ENCODE results near the gene KRTAP5-10. TPM values are rescaled to one million over a fixed set of nuclear protein-coding genes. Genes with fewer than 3 reads are reported as not detected.
"Not testable (repeated sequence)": the region's sequence is repeated elsewhere in the genome, so short reads cannot be mapped to it uniquely, and the experiment has no call there.

The KRTAP5-10 gene
- polyA plus RNA-seq, 4 donors = 0.23 to 0.39 (median 0.31) TPM

DNA sequence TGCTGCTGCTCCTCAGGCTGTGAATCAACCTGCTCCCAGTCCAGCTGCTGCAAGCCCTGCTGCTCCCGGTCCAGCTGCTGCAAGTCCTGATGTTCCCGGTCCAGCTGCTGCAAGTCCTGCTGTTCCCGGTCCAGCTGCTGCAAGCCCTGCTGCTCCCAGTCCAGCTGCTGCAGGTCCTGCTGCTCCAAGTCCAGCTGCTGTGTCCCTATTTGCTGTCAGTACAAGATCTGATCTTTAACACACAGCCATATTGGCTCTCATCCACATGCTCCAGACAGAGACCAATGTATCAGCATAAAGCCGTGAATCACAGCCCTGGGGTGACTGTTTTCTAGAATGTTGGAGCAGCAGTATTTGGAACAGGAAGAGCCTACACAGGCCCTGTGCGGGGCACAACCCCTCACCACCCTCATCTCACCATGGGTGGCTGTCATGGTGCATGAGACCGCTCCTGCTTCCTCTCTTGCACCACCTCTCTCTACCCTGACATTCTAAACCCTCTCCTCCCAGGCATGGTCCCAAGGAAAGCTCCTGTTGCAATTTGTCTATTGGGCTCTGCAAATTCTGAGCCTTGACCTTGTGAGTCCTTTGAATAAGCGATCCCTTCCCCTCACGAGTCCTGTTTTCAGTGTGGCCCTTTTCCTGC, 3.5 kb downstream of the KRTAP5-10 start:
- no peak for DNase-seq (ENCODE audit: low read depth in 4 of 4, low spot score in 2 of 4)

- DNase-seq (ENCODE audit: low read depth in 4 of 4, low spot score in 2 of 4) = not testable (repeated sequence)
Measured at GRCh38 chr11:71571101-71571850, 5.9 kb downstream of the KRTAP5-10 start.

DNA sequence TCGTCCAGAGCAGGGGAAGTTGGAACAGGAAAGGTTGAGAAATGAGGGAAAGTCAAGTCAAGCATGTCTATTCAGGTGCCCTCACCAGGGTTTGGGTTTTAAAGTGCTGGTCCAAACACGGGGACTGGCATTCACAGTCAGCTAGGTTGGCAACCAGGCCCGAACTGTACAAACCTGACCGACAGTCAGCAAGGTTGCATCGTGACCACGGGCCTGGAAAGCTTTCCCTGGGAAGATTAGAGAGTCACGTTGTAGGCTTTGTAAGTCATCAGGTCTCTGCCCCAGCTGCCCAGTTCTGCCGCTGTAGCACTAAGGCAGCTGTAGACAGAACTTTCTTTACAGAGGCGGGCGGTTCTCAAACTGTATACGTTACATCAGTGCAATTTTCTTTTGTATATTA, 7.4 kb downstream of the KRTAP5-10 start:
- no peak for DNase-seq (ENCODE audit: low read depth in 4 of 4, low spot score in 2 of 4)

- no peak for DNase-seq (ENCODE audit: low read depth in 4 of 4, low spot score in 2 of 4)
Measured at GRCh38 chr11:71574418-71574817, 9.1 kb downstream of the KRTAP5-10 start.

DNA sequence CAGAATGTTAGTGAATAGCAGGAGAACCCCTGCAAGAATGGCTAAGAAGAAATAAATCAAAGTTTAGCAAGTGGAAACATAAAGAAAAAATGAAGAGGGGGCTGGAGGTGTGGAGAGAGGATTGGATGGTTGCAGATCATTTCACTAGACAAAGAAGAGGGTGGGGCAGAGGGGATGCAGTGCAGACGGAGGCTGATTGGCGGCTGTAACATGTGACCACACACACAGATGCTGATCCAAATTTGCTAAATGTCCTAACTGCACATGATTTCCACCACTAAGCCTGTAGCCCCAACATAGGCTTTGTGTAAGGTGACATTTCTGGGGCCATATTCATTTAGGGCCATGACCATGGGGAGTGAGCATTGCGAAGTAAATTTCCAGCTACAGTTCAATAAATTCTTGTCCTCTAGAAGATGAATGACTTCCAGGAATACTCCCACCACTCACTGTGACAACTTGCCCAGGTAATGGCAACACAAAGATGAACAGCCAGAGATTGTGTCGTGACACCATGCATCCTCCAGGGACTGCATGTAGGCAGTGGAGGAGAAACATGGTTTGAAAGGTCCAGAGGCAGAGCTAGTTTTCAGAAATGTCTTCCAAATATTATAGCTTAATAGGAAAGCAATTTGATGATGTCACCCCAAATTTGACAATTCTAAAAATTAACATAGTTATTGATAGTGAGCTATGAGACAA, 10.5 kb downstream of the KRTAP5-10 start:
- DNase-seq (ENCODE audit: low read depth in 4 of 4, low spot score in 2 of 4) = no peak

GRCh38 chr11:71576688-71577465, 11.5 kb downstream of the KRTAP5-10 start:
- not testable (repeated sequence) for DNase-seq (ENCODE audit: low read depth in 4 of 4, low spot score in 2 of 4)

- DNase-seq (ENCODE audit: low read depth in 4 of 4, low spot score in 2 of 4) = no peak
Measured at GRCh38 chr11:71577469-71578004, 12.2 kb downstream of the KRTAP5-10 start.

DNA sequence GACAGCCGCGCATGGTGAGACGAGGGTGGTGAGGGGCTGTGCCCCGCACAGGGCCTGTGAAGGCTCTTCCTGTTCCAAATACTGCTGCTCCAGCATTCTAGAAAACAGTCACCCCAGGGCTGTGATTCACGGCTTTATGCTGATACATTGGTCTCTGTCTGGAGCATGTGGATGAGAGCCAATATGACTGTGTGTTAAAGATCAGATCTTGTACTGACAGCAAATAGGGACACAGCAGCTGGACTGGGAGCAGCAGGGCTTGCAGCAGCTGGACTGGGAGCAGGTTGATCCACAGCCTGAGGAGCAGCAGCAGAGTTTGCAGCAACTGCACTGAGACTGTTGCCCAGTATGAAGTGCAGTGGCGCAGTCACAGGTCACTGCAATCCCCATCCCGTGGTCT, 14.2 kb downstream of the KRTAP5-10 start:
- DNase-seq (ENCODE audit: low read depth in 4 of 4, low spot score in 2 of 4) = not testable (repeated sequence)

DNA sequence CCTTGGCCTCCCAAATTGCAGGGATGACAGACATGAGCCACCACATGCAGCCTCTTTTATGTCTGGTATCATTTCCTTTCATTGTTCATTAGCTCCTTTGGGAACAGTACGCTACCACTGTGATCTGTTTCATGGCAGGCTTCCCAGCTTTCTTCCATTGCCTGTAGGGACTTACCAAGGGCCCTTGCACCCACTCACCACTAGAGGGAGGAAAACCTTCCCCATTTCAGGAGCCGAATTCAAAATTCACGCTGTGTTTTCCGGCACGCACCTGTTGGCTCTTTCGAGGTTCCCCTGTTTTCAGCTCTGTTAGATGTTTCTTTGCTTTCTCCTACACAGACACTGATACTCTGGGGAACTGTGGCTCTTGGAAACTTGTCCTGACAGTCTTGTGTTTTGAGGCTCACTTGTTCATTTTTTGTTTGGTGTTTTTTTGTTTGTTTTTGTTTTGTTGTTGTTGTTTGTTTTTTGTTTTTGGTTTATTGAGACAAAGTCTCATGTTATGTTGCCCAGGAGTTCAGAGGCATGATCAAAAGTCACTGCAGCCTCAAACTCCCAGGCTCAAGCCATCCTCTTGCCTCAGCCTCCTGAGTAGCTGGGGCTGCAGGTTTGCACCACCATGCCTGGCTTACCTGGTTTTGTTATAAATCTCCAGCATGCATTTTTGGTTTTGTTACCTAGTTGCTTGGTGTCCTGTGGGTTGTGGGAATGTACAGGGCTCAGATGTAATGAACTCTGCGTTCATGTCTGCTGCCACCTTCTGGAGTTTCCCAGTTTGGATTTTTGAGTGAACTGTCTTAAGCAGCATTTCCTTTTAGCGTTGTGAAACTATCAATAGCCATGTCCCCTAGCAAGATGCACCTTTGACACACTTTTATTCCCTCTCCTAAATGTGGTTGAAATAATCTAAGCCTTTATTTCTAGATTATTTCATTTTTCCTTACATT, 15.0 kb downstream of the KRTAP5-10 start:
- DNase-seq (ENCODE audit: low read depth in 4 of 4, low spot score in 2 of 4) = no peak

GRCh38 chr11:71581826-71582225, 16.5 kb downstream of the KRTAP5-10 start:
- no peak for DNase-seq (ENCODE audit: low read depth in 4 of 4, low spot score in 2 of 4)

- DNase-seq (ENCODE audit: low read depth in 4 of 4, low spot score in 2 of 4) = no peak
Measured at GRCh38 chr11:71582309-71582895, 17.0 kb downstream of the KRTAP5-10 start, which contains the start of gene KRTAP5-11. TSS of gene KRTAP5-11 (minus strand) at chr11:71582875. CDS start at chr11:71582837, 38 bp downstream.

DNA sequence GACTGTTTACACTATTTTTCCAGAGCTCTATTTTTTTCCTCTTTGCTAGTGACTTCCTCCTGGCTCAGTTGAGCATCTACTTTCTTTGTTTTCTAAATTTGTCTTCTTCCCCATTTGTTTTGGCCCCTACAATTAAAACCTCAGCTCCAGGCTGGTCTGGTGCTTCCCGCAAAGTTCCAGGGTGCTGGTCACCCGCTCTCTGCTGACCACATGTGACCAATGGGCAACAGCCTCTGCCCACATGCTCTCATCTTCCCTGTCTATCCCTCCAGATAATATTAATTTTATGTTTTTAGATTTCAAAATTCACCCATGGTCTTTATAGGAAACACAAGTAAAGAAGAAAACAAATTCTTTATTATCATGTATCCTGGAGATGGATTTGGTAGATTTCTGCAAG, 17.6 kb downstream of the KRTAP5-10 start:
- not testable (repeated sequence) for DNase-seq (ENCODE audit: low read depth in 4 of 4, low spot score in 2 of 4)

DNA sequence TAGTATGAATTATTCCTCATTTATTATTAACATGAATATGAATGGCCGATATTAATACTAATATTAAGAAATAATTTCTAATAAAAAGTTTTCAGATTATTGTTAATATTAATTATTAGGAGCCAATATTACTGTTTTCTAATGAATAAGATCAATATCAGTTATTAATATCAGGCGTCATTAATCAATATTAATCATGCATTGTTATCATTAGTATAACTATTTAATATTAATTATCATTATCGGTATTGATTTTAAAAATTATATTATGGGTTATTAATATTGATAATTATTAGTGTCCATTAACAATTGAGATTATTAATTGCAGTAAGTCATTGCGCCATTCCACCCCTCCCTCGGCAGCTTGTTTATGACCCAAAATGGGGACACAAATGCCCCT, 20.3 kb downstream of the KRTAP5-10 start:
- not testable (repeated sequence) for DNase-seq (ENCODE audit: low read depth in 4 of 4, low spot score in 2 of 4)

GRCh38 chr11:71588314-71588713, 23.0 kb downstream of the KRTAP5-10 start:
- not testable (repeated sequence) for DNase-seq (ENCODE audit: low read depth in 4 of 4, low spot score in 2 of 4)

DNA sequence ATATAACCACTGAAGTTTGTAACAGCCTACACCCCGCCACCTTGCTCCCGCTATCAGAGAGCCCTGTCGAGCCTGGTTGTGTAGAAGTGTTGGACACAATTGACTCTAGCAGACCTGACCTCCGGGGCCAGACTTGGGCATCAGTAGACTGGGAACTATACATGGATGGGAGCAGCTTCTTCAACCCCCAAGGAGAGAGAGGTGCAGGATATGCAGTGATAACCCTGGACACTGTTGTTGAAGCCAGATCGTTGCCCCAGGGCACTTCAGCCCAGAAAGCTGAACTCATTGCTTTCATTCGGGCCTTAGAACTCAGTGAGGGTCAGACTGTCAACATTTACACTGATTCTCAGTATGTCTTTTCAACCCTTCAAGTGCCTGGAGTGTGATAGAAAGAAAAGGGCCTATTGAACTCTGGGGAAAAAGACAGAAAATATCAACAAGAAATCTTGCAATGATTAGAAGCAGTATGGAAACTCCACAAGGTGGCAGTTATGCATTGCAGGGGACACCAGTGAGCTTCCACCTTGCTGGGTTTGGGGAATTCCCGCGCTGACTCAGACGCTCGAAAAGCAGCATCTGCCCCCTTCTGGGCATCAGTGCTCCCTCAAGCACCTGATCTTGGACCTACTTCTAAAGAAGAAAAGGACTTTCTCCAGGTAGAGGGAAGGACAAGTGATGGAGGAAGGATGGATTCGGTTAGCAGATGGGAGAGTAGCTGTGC, 23.6 kb downstream of the KRTAP5-10 start:
- DNase-seq (ENCODE audit: low read depth in 4 of 4, low spot score in 2 of 4) = not testable (repeated sequence)

DNA sequence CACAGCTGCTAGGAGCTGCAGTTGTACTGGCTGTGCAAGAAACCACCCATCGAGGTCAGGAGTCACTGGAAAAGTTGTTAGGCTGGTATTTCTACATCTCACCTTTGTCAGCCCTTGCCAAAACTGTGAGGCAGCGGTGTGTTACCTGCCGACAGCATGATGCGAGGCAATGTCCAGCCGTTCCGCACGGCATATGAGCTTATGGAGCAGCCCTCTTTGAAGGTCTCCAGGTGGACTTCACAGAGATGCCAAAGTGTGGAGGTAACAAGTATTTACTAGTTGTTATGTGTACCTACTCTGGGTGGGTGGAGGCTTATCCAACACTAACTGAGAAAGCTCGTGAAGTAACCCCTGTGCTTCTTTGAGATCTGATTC, 24.2 kb downstream of the KRTAP5-10 start:
- not testable (repeated sequence) for DNase-seq (ENCODE audit: low read depth in 4 of 4, low spot score in 2 of 4)

- not testable (repeated sequence) for DNase-seq (ENCODE audit: low read depth in 4 of 4, low spot score in 2 of 4)
Measured at GRCh38 chr11:71603221-71603620, 37.9 kb downstream of the KRTAP5-10 start.

GRCh38 chr11:71604798-71605488, 39.6 kb downstream of the KRTAP5-10 start:
- DNase-seq (ENCODE audit: low read depth in 4 of 4, low spot score in 2 of 4) = not testable (repeated sequence)
